SK-N-MC (cell line): Measurements from ENCODE around the gene GJA5.
A peak's percentile ranks its signal among the peaks of the same experiment; 100 is the strongest.

ENCODE experiments used
- DNase-seq: peaks from one replicate; pipeline ENCODE4 v3.0.0-alpha.2; 2011; ENCODE audit warnings: low read depth, low spot score
- H3K27ac ChIP-seq: fragments of 200-600 bp; sonication (generic); 2 replicates; pipeline ENCODE4 v1.5.1; 2016; ENCODE audit warnings: mixed run types
- H3K36me3 ChIP-seq: fragments of 200-600 bp; sonication (generic); 2 replicates; pipeline ENCODE4 v1.6.1; 2017; ENCODE audit warnings: antibody characterized with exemption, low read length, mixed read lengths; ENCODE audit not compliant: insufficient read depth
- H3K4me3 ChIP-seq: fragments of 200-600 bp; sonication (generic); 2 replicates; pipeline ENCODE4 v1.5.1; 2016
- H3K9ac ChIP-seq: fragments of 200-600 bp; sonication (generic); 2 replicates; pipeline ENCODE4 v1.8.0; 2017; ENCODE audit warnings: mixed run types, mixed read lengths; ENCODE audit not compliant: insufficient read length
- H3K9me3 ChIP-seq: fragments of 200-600 bp; sonication (generic); 2 replicates; pipeline ENCODE4 v1.6.1; 2017; ENCODE audit warnings: low read depth, mild to moderate bottlenecking, antibody characterized with exemption, low read length, moderate library complexity, mixed read lengths
- EZH2 ChIP-seq: fragments of 200-600 bp; sonication (generic); IDR thresholded peaks from one replicate; pipeline ENCODE4 v1.6.1; 2017; ENCODE audit warnings: antibody characterized with exemption
- FOXP2 ChIP-seq: optimal IDR thresholded peaks from 2 replicates; pipeline ENCODE3; 2011; ENCODE audit warnings: mild to moderate bottlenecking, moderate library complexity; ENCODE audit not compliant: insufficient read depth; ENCODE audit errors: extremely low read length, control extremely low read depth
- POLR2AphosphoS5 ChIP-seq: IDR thresholded peaks from 2 replicates; pipeline ENCODE4 v1.6.1; 2012; ENCODE audit warnings: mild to moderate bottlenecking, low read depth, low read length, borderline replicate concordance

The GJA5 gene

GRCh38 chr1:147787765-147788164, 27.4 kb upstream of the GJA5 start:
- no peaks in the 10 kb centered on the region for H3K36me3 ChIP-seq
- no peak overlapping the region for H3K27ac ChIP-seq
- TF ChIP-seq FOXP2 (no peak), EZH2 (no peak)
- H3K4me3 ChIP-seq = no peak overlapping the region
- no peaks in the 10 kb centered on the region for H3K9me3 ChIP-seq
- no peak overlapping the region for H3K9ac ChIP-seq
- DNase-seq = no peak

DNA sequence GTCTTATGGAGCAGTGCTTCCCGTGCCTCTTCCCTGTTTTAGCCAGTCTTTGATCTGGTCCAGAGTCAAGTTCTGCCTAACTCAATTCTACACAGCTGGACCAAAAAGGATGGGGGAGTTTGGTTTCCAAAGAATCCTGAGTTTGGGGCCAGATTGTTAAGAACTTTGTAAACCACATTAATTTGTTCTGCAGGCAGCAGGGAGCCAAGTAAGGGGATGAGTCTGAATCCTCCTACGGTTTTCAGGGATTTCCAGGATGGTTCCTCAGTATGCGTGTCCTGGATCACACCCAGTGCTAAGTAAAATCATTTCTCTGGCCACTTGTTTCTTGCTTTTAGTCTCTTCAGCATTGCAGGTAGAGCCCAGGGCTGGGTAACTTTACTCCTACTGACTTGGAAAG, 26.1 kb upstream of the GJA5 start:
- Histone ChIP-seq H3K4me3 (no peak overlapping the region), H3K27ac (no peak overlapping the region), H3K9me3 (no peaks in the 10 kb centered on the region), H3K9ac (no peak overlapping the region), H3K36me3 (no peaks in the 10 kb centered on the region)
- no peak for DNase-seq
- no peak for TF ChIP-seq EZH2
- TF ChIP-seq FOXP2 = no peak
- TF ChIP-seq POLR2AphosphoS5 = no peak

GRCh38 chr1:147785794-147786506, 25.5 kb upstream of the GJA5 start:
- TF ChIP-seq EZH2 (no peak), FOXP2 (no peak), POLR2AphosphoS5 (no peak)
- Histone ChIP-seq H3K4me3 (no peak overlapping the region), H3K9me3 (no peaks in the 10 kb centered on the region), H3K27ac (no peak overlapping the region), H3K36me3 (no peaks in the 10 kb centered on the region), H3K9ac (no peak overlapping the region)
- DNase-seq = no peak

- no peaks in the 10 kb centered on the region for H3K9me3 ChIP-seq
- H3K4me3 ChIP-seq = no peak overlapping the region
- TF ChIP-seq POLR2AphosphoS5 = no peak
- TF ChIP-seq EZH2 = no peak
- no peak for TF ChIP-seq FOXP2
- H3K27ac ChIP-seq = no peak overlapping the region
- no peak overlapping the region for H3K9ac ChIP-seq
- no peaks in the 10 kb centered on the region for H3K36me3 ChIP-seq
- DNase-seq = no peak
Observed at GRCh38 chr1:147784941-147785340, 24.5 kb upstream of the GJA5 start.

- TF ChIP-seq EZH2 (no peak), POLR2AphosphoS5 (no peak), FOXP2 (no peak)
- no peak for DNase-seq
- Histone ChIP-seq H3K4me3 (no peak overlapping the region), H3K36me3 (no peaks in the 10 kb centered on the region), H3K27ac (no peak overlapping the region), H3K9ac (no peak overlapping the region), H3K9me3 (no peaks in the 10 kb centered on the region)
Observed at GRCh38 chr1:147781056-147781471, 20.7 kb upstream of the GJA5 start.

GRCh38 chr1:147777694-147778093, 17.3 kb upstream of the GJA5 start:
- Histone ChIP-seq H3K4me3 (no peak overlapping the region), H3K9me3 (no peaks in the 10 kb centered on the region), H3K27ac (no peak overlapping the region), H3K9ac (no peak overlapping the region), H3K36me3 (no peaks in the 10 kb centered on the region)
- no peak for DNase-seq
- TF ChIP-seq POLR2AphosphoS5 = no peak
- TF ChIP-seq EZH2 = no peak
- TF ChIP-seq FOXP2 = no peak

DNA sequence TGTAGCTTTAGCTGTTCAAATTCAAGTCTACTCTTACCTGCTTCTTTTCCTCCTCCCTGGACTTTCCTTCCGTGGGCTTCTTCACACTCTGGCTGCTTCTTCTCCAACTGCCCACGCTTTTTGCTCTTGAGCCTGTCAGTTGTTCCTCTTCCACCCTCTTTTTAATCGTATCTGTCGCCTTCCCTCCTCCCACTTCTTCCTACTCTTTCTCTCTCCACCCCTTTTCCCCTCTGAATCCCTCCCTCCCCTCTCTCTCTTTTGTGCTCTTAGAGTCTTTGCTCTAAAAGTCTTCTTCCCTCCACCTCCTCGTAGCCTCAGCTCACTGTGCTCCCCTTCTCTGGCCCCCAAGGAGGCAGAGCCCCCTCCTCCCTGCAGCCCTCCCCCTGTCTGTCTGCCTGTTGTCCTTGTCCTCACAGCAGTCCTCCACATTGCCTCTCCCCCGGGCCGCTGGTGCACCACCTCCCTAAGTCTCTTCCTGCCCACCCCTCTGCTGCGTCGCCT, 12.9 kb upstream of the GJA5 start:
- H3K4me3 ChIP-seq = peak overlapping the region; percentile 61
- no peak overlapping the region for H3K27ac ChIP-seq
- no peak overlapping the region for H3K9ac ChIP-seq
- H3K9me3 ChIP-seq = no peaks in the 10 kb centered on the region
- H3K36me3 ChIP-seq = no peaks in the 10 kb centered on the region
- TF ChIP-seq FOXP2 (no peak), EZH2 (no peak), POLR2AphosphoS5 (no peak)
- DNase-seq = no peak

DNA sequence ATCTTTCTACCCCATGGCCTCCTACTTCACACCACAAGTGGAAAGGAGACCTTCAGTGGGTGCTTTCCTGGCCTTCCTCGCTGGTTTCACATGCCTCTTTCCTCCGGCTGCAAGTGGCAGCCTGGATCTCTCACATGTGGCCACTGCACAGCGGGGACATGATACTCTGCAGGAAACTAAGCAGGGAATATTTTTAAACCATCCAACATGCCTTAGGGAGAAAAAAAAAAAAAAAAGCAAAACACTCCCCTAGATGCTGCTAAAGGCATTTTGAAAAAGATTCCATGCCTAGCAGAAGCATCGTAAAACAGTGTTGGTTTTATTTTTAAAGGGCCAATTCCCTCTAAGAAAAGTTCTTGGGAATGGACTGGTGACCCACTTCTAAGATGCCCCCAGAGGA, 12.2 kb upstream of the GJA5 start:
- no peak for TF ChIP-seq FOXP2
- TF ChIP-seq POLR2AphosphoS5 = no peak
- no peak for TF ChIP-seq EZH2
- Histone ChIP-seq H3K4me3 (peak overlapping the region; percentile 61), H3K27ac (no peak overlapping the region)

More for the DNA sequence above, 12.2 kb upstream of the GJA5 start:
- Histone ChIP-seq H3K9ac (no peak overlapping the region), H3K9me3 (no peaks in the 10 kb centered on the region), H3K36me3 (no peaks in the 10 kb centered on the region)
- DNase-seq = no peak
